GM10266 (cell line): ENCODE measurements around the gene EYA4.

ENCODE experiments used
- DNase-seq: peaks from one replicate; pipeline ENCODE4 v3.0.0; 2012; ENCODE audit errors: extremely low spot score
- TF ChIP-seq, protein P1 (sequence below): IDR thresholded peaks from 2 replicates; pipeline ENCODE4 v1.5.1; 2012; ENCODE audit warnings: mild to moderate bottlenecking, low read depth; ENCODE audit not compliant: control insufficient read depth, insufficient read depth; ENCODE audit errors: missing control alignments

EYA4 gene

DNA sequence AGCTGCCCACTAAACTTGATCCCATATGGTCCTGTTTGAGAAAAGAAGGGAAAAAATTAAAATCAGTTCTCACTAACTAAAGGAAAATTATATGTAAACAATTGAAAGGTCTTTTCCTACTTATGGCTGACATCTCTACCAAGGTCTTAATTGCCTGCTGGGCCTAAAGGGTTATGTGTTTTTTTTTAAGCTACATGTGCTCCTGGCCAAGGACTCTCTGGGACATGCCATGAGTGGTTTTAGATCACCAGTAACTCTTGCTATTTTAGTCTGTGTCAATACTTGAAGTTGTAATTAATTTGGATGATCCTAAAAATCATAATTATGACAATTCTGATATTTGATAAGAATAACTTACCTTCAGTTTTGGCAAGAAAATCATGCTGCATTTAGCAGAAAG is 35.9 kb upstream of the EYA4 start:
- TF ChIP-seq, protein P1, sequence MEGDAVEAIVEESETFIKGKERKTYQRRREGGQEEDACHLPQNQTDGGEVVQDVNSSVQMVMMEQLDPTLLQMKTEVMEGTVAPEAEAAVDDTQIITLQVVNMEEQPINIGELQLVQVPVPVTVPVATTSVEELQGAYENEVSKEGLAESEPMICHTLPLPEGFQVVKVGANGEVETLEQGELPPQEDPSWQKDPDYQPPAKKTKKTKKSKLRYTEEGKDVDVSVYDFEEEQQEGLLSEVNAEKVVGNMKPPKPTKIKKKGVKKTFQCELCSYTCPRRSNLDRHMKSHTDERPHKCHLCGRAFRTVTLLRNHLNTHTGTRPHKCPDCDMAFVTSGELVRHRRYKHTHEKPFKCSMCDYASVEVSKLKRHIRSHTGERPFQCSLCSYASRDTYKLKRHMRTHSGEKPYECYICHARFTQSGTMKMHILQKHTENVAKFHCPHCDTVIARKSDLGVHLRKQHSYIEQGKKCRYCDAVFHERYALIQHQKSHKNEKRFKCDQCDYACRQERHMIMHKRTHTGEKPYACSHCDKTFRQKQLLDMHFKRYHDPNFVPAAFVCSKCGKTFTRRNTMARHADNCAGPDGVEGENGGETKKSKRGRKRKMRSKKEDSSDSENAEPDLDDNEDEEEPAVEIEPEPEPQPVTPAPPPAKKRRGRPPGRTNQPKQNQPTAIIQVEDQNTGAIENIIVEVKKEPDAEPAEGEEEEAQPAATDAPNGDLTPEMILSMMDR: no peak
- DNase-seq: no peak

GRCh38 chr6:133206942-133207341 is 34.2 kb upstream of the EYA4 start:
- no peak for DNase-seq
- TF ChIP-seq, protein P1: no peak

DNA sequence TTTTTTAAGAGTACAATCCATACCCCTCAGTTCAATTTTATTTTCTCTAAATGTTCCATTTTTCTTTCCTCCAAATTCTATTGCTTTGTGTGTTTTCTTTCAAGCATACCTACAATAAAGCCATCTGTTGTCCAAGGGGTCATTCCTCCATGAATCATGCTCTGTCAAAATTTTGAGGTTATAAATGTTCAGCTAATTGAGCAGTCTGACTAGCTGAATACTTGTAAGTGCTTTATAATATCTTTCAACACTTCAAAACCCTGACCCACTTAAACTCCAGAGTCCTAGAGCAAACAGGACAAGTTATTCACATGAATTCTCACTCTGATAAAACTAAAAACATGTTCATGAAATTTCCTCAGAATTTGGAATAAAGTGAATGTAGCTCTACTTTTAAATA is 33.4 kb upstream of the EYA4 start:
- DNase-seq: no peak
- TF ChIP-seq, protein P1: no peak

GRCh38 chr6:133208183-133208755 is 32.9 kb upstream of the EYA4 start:
- no peak for DNase-seq
- TF ChIP-seq, protein P1: no peak

DNA sequence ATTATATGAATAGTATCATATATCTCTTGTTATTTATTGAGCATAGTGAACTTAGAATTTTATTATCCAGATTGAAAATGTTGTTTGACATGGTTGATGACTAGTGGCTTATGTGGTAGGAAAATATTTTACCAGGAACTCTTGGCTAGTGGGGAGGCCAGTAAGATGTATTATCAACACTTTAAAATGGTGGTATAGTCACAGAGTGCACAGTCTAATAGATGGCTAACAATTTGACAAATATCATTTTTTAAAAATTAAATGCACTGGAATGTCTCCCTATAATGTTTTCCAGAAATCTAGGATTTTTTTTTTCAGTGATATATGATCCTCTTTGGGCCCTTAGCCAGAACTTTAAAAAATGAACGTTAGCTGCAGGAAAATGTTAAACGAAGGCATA is 26.9 kb upstream of the EYA4 start:
- TF ChIP-seq, protein P1: no peak
- no peak for DNase-seq

GRCh38 chr6:133218852-133219251 is 22.3 kb upstream of the EYA4 start:
- no peak for DNase-seq

DNA sequence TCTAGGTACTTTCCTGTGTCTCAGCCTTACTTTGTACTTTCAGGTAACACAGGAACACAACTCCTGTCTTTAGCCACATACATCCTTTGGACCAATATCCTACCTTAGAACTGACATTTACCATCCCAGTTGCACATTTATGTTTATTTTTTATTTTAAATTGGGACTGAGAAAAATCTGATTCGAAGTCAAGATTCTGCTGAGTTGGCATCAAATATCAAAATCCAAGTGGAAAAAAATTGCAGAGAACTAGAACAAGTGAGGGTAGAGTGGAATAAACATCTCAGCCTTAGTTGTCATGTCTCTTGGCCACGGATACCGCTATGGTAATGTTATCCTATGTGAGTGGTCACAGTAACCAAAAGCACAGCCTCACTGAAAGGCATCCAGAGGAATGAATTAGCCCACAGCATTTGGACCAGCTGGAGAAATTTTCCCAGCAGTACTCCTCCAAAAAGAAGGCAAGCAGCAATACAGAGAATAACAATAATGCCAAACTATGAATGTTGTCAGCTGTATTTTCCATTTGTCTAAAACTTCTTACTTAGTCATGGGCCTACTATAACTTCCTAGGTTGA is 17.6 kb upstream of the EYA4 start:
- no peak for DNase-seq
- TF ChIP-seq, protein P1: no peak

More at GRCh38 chr6:133218852-133219251, 22.3 kb upstream of the EYA4 start:
- TF ChIP-seq, protein P1: no peak
